ENCODE data around the gene RIC3.

RIC3 gene

DNA sequence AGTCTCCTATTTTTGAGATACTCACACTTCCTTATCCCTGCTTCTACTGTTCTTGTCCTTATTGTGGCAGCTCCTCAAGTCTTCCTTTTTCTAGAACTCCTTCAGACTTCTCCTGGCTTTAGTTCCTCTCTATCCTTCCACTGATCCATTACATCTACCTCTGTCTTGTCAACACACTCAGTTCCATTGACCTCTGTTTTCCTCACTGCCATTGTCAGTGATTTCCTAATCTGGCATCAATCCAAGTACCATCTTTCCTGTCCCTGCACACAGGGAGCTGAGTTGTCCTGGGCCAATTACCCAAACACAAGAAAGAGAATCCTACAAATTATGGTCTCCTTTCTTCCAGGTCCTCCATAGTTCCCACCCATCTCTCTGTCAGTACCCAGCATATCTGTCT is 27.9 kb upstream of the RIC3 start:
- Histone ChIP-seq H3K27me3 (peaks cover 30% of the 10 kb centered on the region), H3K36me3 (no peaks in the 10 kb centered on the region), H3K9me3 (no peaks in the 10 kb centered on the region), H3K27ac (no peak overlapping the region), H3K4me3 (ENCODE audit: low read depth in 1 of 2, low read length in 1 of 2) (no peak overlapping the region), H3K4me1 (ENCODE audit: control insufficient read depth in 1 of 2, insufficient read depth in 1 of 2, low read depth in 1 of 2, low read length in 1 of 2) (no peaks in the 10 kb centered on the region)
- TF ChIP-seq, protein P1, sequence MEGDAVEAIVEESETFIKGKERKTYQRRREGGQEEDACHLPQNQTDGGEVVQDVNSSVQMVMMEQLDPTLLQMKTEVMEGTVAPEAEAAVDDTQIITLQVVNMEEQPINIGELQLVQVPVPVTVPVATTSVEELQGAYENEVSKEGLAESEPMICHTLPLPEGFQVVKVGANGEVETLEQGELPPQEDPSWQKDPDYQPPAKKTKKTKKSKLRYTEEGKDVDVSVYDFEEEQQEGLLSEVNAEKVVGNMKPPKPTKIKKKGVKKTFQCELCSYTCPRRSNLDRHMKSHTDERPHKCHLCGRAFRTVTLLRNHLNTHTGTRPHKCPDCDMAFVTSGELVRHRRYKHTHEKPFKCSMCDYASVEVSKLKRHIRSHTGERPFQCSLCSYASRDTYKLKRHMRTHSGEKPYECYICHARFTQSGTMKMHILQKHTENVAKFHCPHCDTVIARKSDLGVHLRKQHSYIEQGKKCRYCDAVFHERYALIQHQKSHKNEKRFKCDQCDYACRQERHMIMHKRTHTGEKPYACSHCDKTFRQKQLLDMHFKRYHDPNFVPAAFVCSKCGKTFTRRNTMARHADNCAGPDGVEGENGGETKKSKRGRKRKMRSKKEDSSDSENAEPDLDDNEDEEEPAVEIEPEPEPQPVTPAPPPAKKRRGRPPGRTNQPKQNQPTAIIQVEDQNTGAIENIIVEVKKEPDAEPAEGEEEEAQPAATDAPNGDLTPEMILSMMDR (IDR thresholded peaks at IDR 0.05): no peak

- Histone ChIP-seq H3K4me3 (ENCODE audit: low read depth in 1 of 2, low read length in 1 of 2) (no peak overlapping the region), H3K9me3 (no peaks in the 10 kb centered on the region), H3K36me3 (no peaks in the 10 kb centered on the region), H3K4me1 (ENCODE audit: control insufficient read depth in 1 of 2, insufficient read depth in 1 of 2, low read depth in 1 of 2, low read length in 1 of 2) (no peaks in the 10 kb centered on the region), H3K27me3 (peaks cover 30% of the 10 kb centered on the region), H3K27ac (no peak overlapping the region)
- TF ChIP-seq, protein P1 (IDR thresholded peaks at IDR 0.05): no peak
These were observed 26.1 kb upstream of the RIC3 start for GRCh38 chr11:8194956-8195355.

GRCh38 chr11:8192896-8193209 is 24.0 kb upstream of the RIC3 start:
- Histone ChIP-seq H3K27me3 (peaks cover 13% of the 10 kb centered on the region), H3K4me1 (ENCODE audit: control insufficient read depth in 1 of 2, insufficient read depth in 1 of 2, low read depth in 1 of 2, low read length in 1 of 2) (no peaks in the 10 kb centered on the region), H3K27ac (no peak overlapping the region), H3K4me3 (ENCODE audit: low read depth in 1 of 2, low read length in 1 of 2) (no peak overlapping the region), H3K9me3 (no peaks in the 10 kb centered on the region), H3K36me3 (no peaks in the 10 kb centered on the region)
- TF ChIP-seq, protein P1 (IDR thresholded peaks at IDR 0.05): no peak

DNA sequence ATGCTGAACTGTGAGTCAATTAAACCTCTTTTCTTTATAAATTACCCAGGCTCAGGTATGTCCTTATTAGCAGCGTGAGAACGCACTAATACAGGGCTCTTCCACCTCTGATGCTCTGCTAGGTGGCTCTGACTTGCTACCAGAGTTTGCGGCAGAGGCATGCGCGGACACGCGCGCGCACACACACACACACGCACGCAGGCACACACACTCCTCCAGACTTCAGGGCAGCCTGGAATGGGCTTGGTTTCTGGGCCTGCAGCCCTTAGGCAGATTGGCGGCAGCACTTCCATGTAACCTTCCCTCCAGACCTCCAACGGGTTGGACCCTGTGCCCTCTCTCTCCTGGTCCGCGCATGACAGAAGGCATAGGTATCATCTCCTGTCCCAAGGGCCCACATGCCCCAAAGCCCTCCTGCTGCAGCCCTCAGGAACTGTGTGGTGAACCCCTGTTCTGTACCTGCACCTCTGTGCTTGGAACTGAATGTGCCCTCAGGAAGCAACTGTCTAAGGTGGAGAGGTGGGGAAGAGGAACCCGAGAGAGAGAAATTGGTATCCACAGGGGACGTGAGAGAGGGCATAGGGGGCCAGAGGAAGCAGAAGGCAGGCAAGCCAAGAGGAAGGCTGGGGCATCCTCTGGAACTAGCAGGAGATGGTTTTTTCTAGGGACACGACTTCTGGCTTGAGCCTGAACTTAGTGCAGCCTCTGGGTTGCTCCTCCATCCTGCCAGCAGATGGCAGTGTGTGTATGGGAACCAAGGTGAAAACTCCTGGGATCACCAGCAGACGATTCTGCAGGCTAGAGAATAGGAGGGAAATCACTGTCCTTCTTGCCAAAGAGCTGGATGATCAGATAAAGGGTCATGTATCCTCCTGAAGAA is 23.4 kb upstream of the RIC3 start:
- Histone ChIP-seq H3K36me3 (no peaks in the 10 kb centered on the region), H3K27me3 (peaks cover 13% of the 10 kb centered on the region), H3K4me3 (ENCODE audit: low read depth in 1 of 2, low read length in 1 of 2) (no peak overlapping the region), H3K9me3 (no peaks in the 10 kb centered on the region), H3K27ac (no peak overlapping the region), H3K4me1 (ENCODE audit: control insufficient read depth in 1 of 2, insufficient read depth in 1 of 2, low read depth in 1 of 2, low read length in 1 of 2) (no peaks in the 10 kb centered on the region)
- TF ChIP-seq, protein P1 (IDR thresholded peaks at IDR 0.05): no peak

DNA sequence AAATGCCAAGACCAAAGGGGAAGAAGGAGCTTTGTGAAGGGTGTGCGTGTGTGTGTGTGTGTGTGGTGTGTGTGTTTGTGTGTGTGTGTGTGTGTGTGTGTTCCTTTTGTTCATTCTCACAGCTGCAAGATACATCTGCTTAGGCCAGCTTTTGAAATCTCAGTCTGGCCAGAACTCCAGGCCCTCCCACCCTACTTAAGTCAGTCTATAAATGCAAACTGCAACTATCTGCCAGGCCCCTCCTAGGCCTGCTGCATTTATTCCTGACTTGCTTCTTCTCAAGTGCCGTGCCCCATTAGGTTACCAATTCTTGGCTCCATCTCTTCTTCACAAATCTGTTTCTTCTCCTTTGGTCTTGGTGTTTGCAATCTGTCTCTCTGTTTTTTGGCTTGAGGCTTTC is 21.6 kb upstream of the RIC3 start:
- TF ChIP-seq, protein P1 (IDR thresholded peaks at IDR 0.05): no peak
- peaks cover 4% of the 10 kb centered on the region for H3K27me3 ChIP-seq
- H3K9me3 ChIP-seq: no peaks in the 10 kb centered on the region
- H3K36me3 ChIP-seq: no peaks in the 10 kb centered on the region
- no peak overlapping the region for H3K27ac ChIP-seq
- no peak overlapping the region for H3K4me3 ChIP-seq (ENCODE audit: low read depth in 1 of 2, low read length in 1 of 2)
- H3K4me1 ChIP-seq (ENCODE audit: control insufficient read depth in 1 of 2, insufficient read depth in 1 of 2, low read depth in 1 of 2, low read length in 1 of 2): no peaks in the 10 kb centered on the region
